ENCODE measurements around the gene RBM20. TPM values are rescaled to one million over a fixed set of nuclear protein-coding genes. Genes with fewer than 3 reads are reported as not detected.

The RBM20 gene
- total RNA-seq, 1 experiment from 2014 or later = 16.5 TPM

GRCh38 chr10:110773693-110774068 lies 129.5 kb downstream of the RBM20 start:
- Histone ChIP-seq H3K4me1 (replicated peaks) (peaks cover 23% of the 10 kb centered on the region), H3K9me3 (replicated peaks) (no peaks in the 10 kb centered on the region), H3K36me3 (no peaks in the 10 kb centered on the region), H3K4me3 (no peak overlapping the region), H3K27ac (peak overlapping the region; percentile 75), H3K27me3 (replicated peaks) (no peaks in the 10 kb centered on the region)
- no peak for DNase-seq (ENCODE audit: low read depth in 1 of 2, low spot score in 2 of 2)

- Histone ChIP-seq H3K4me1 (replicated peaks) (peaks cover 23% of the 10 kb centered on the region), H3K27ac (peak overlapping the region; percentile 75), H3K9me3 (replicated peaks) (no peaks in the 10 kb centered on the region), H3K27me3 (replicated peaks) (no peaks in the 10 kb centered on the region), H3K36me3 (no peaks in the 10 kb centered on the region), H3K4me3 (no peak overlapping the region)
- DNase-seq (ENCODE audit: low read depth in 1 of 2, low spot score in 2 of 2) = peak; percentile 67 to 86
These were observed 130.2 kb downstream of the RBM20 start for GRCh38 chr10:110774069-110775019.

GRCh38 chr10:110775020-110775375 lies 130.9 kb downstream of the RBM20 start:
- H3K27me3 ChIP-seq (replicated peaks) = no peaks in the 10 kb centered on the region
- no peak overlapping the region for H3K4me3 ChIP-seq
- peak overlapping the region; percentile 75; the same call in 1 of the 2 replicates for H3K27ac ChIP-seq
- H3K9me3 ChIP-seq (replicated peaks) = no peaks in the 10 kb centered on the region
- no peaks in the 10 kb centered on the region for H3K36me3 ChIP-seq
- DNase-seq (ENCODE audit: low read depth in 1 of 2, low spot score in 2 of 2) = no peak
- H3K4me1 ChIP-seq (replicated peaks) = peaks cover 23% of the 10 kb centered on the region

GRCh38 chr10:110775406-110775805 lies 131.3 kb downstream of the RBM20 start:
- Histone ChIP-seq H3K4me1 (replicated peaks) (peaks cover 23% of the 10 kb centered on the region), H3K27me3 (replicated peaks) (no peaks in the 10 kb centered on the region)

GRCh38 chr10:110777017-110777416 lies 132.9 kb downstream of the RBM20 start:
- H3K4me3 ChIP-seq = no peak overlapping the region
- DNase-seq (ENCODE audit: low read depth in 1 of 2, low spot score in 2 of 2) = no peak
- no peaks in the 10 kb centered on the region for H3K9me3 ChIP-seq (replicated peaks)
- H3K27ac ChIP-seq = no peak overlapping the region
- peaks cover 11% of the 10 kb centered on the region for H3K36me3 ChIP-seq
- no peaks in the 10 kb centered on the region for H3K27me3 ChIP-seq (replicated peaks)
- H3K4me1 ChIP-seq (replicated peaks) = peaks cover 23% of the 10 kb centered on the region

More at GRCh38 chr10:110775406-110775805, 131.3 kb downstream of the RBM20 start:
- Histone ChIP-seq H3K9me3 (replicated peaks) (no peaks in the 10 kb centered on the region), H3K4me3 (no peak overlapping the region), H3K36me3 (no peaks in the 10 kb centered on the region), H3K27ac (no peak overlapping the region)
- no peak for DNase-seq (ENCODE audit: low read depth in 1 of 2, low spot score in 2 of 2)

GRCh38 chr10:110777661-110778060 lies 133.5 kb downstream of the RBM20 start:
- H3K27me3 ChIP-seq (replicated peaks) = no peaks in the 10 kb centered on the region
- no peaks in the 10 kb centered on the region for H3K9me3 ChIP-seq (replicated peaks)
- peaks cover 23% of the 10 kb centered on the region for H3K4me1 ChIP-seq (replicated peaks)
- H3K27ac ChIP-seq = no peak overlapping the region
- H3K4me3 ChIP-seq = no peak overlapping the region
- H3K36me3 ChIP-seq = peaks cover 11% of the 10 kb centered on the region
- no peak for DNase-seq (ENCODE audit: low read depth in 1 of 2, low spot score in 2 of 2)

GRCh38 chr10:110778211-110778610 lies 134.1 kb downstream of the RBM20 start:
- no peak for DNase-seq (ENCODE audit: low read depth in 1 of 2, low spot score in 2 of 2)
- Histone ChIP-seq H3K27ac (no peak overlapping the region), H3K36me3 (peaks cover 13% of the 10 kb centered on the region), H3K27me3 (replicated peaks) (no peaks in the 10 kb centered on the region), H3K9me3 (replicated peaks) (no peaks in the 10 kb centered on the region), H3K4me1 (replicated peaks) (peaks cover 24% of the 10 kb centered on the region), H3K4me3 (no peak overlapping the region)

- Histone ChIP-seq H3K27ac (no peak overlapping the region), H3K36me3 (peaks cover 23% of the 10 kb centered on the region), H3K9me3 (replicated peaks) (no peaks in the 10 kb centered on the region), H3K4me1 (replicated peaks) (peaks cover 16% of the 10 kb centered on the region), H3K4me3 (no peak overlapping the region), H3K27me3 (replicated peaks) (no peaks in the 10 kb centered on the region)
- DNase-seq (ENCODE audit: low read depth in 1 of 2, low spot score in 2 of 2) = no peak
These were observed 135.4 kb downstream of the RBM20 start for GRCh38 chr10:110779489-110779888.

GRCh38 chr10:110780704-110781103 lies 136.6 kb downstream of the RBM20 start:
- DNase-seq (ENCODE audit: low read depth in 1 of 2, low spot score in 2 of 2) = no peak
- Histone ChIP-seq H3K36me3 (peaks cover 36% of the 10 kb centered on the region), H3K9me3 (replicated peaks) (no peaks in the 10 kb centered on the region), H3K4me1 (replicated peaks) (peaks cover 4% of the 10 kb centered on the region), H3K4me3 (no peak overlapping the region), H3K27me3 (replicated peaks) (no peaks in the 10 kb centered on the region), H3K27ac (no peak overlapping the region)

GRCh38 chr10:110781139-110781538 lies 137.0 kb downstream of the RBM20 start:
- Histone ChIP-seq H3K27ac (no peak overlapping the region), H3K27me3 (replicated peaks) (no peaks in the 10 kb centered on the region), H3K4me3 (no peak overlapping the region), H3K4me1 (replicated peaks) (peaks cover 3% of the 10 kb centered on the region; the same call in 1 of the 2 replicates), H3K9me3 (replicated peaks) (no peaks in the 10 kb centered on the region), H3K36me3 (peaks cover 40% of the 10 kb centered on the region)
- DNase-seq (ENCODE audit: low read depth in 1 of 2, low spot score in 2 of 2) = no peak

- H3K36me3 ChIP-seq = peaks cover 53% of the 10 kb centered on the region
- no peaks in the 10 kb centered on the region for H3K9me3 ChIP-seq (replicated peaks)
- H3K4me1 ChIP-seq (replicated peaks) = peaks cover 3% of the 10 kb centered on the region; the same call in 1 of the 2 replicates
- no peaks in the 10 kb centered on the region for H3K27me3 ChIP-seq (replicated peaks)
- no peak overlapping the region for H3K27ac ChIP-seq
- DNase-seq (ENCODE audit: low read depth in 1 of 2, low spot score in 2 of 2) = no peak
- no peak overlapping the region for H3K4me3 ChIP-seq
These were observed 138.5 kb downstream of the RBM20 start for GRCh38 chr10:110782616-110783015.

GRCh38 chr10:110783509-110784107 lies 139.5 kb downstream of the RBM20 start:
- no peak for DNase-seq (ENCODE audit: low read depth in 1 of 2, low spot score in 2 of 2)
- no peak overlapping the region for H3K27ac ChIP-seq

GRCh38 chr10:110784198-110784597 lies 140.1 kb downstream of the RBM20 start:
- Histone ChIP-seq H3K4me3 (no peak overlapping the region), H3K9me3 (replicated peaks) (no peaks in the 10 kb centered on the region), H3K27me3 (replicated peaks) (no peaks in the 10 kb centered on the region), H3K36me3 (peaks cover 61% of the 10 kb centered on the region), H3K27ac (no peak overlapping the region), H3K4me1 (replicated peaks) (peaks cover 3% of the 10 kb centered on the region; the same call in 1 of the 2 replicates)
- DNase-seq (ENCODE audit: low read depth in 1 of 2, low spot score in 2 of 2) = no peak

More at GRCh38 chr10:110783509-110784107, 139.5 kb downstream of the RBM20 start:
- no peak overlapping the region for H3K4me3 ChIP-seq
- H3K4me1 ChIP-seq (replicated peaks) = peaks cover 3% of the 10 kb centered on the region; the same call in 1 of the 2 replicates
- H3K27me3 ChIP-seq (replicated peaks) = no peaks in the 10 kb centered on the region
- H3K9me3 ChIP-seq (replicated peaks) = no peaks in the 10 kb centered on the region
- H3K36me3 ChIP-seq = peaks cover 56% of the 10 kb centered on the region

- peaks cover 68% of the 10 kb centered on the region for H3K36me3 ChIP-seq
- no peaks in the 10 kb centered on the region for H3K27me3 ChIP-seq (replicated peaks)
- no peak overlapping the region for H3K27ac ChIP-seq
- H3K4me3 ChIP-seq = no peak overlapping the region
- no peaks in the 10 kb centered on the region for H3K9me3 ChIP-seq (replicated peaks)
- H3K4me1 ChIP-seq (replicated peaks) = peaks cover 3% of the 10 kb centered on the region; the same call in 1 of the 2 replicates
- DNase-seq (ENCODE audit: low read depth in 1 of 2, low spot score in 2 of 2) = no peak
These were observed 142.0 kb downstream of the RBM20 start for GRCh38 chr10:110786172-110786571.
